DOHH2 (cell line): ENCODE measurements around the gene GFOD2.

Source experiments
- H3F3A ChIP-seq: fragments of 200-600 bp; sonication (generic), shearing (Covaris generic); 2 replicates; pipeline ENCODE4 v1.6.0; 2016; ENCODE audit warnings: antibody characterized with exemption, mild to moderate bottlenecking; ENCODE audit not compliant: control insufficient read depth, insufficient read depth
- H3K27ac ChIP-seq: fragments of 200-600 bp; sonication (generic); 2 replicates; pipeline ENCODE4 v1.5.1; 2014; ENCODE audit warnings: low read depth, mild to moderate bottlenecking, low read length, moderate library complexity
- H3K27me3 ChIP-seq: fragments of 200-600 bp; sonication (generic); 2 replicates; pipeline ENCODE4 v1.6.1; 2014; ENCODE audit warnings: mild to moderate bottlenecking, low read length, mixed read lengths; ENCODE audit not compliant: control insufficient read depth
- H3K36me3 ChIP-seq: fragments of 200-600 bp; sonication (generic); 2 replicates; pipeline ENCODE4 v1.6.1; 2014; ENCODE audit warnings: mild to moderate bottlenecking, low read length, moderate library complexity, mixed read lengths; ENCODE audit not compliant: control insufficient read depth
- H3K4me1 ChIP-seq: fragments of 200-600 bp; sonication (generic); 2 replicates; pipeline ENCODE4 v1.6.1; 2014; ENCODE audit warnings: mild to moderate bottlenecking, low read length, mixed read lengths; ENCODE audit not compliant: control insufficient read depth
- H3K4me2 ChIP-seq: fragments of 200-600 bp; sonication (generic); 2 replicates; pipeline ENCODE4 v1.6.0; 2014; ENCODE audit warnings: mild to moderate bottlenecking, low read length, moderate library complexity
- H3K4me3 ChIP-seq: fragments of 200-600 bp; sonication (generic); 2 replicates; pipeline ENCODE4 v1.5.1; 2014; ENCODE audit warnings: mild to moderate bottlenecking, low read length, mixed read lengths
- H3K79me2 ChIP-seq: fragments of 200-600 bp; sonication (generic); 2 replicates; pipeline ENCODE4 v1.6.1; 2014; ENCODE audit warnings: mild to moderate bottlenecking, low read length, mixed read lengths; ENCODE audit not compliant: control insufficient read depth
- H3K9me2 ChIP-seq: fragments of 200-600 bp; sonication (generic); replicated peaks from 2 replicates; pipeline ENCODE4 v1.6.1; 2014; ENCODE audit warnings: mild to moderate bottlenecking, low read length, mixed read lengths; ENCODE audit not compliant: control insufficient read depth
- H3K9me3 ChIP-seq: fragments of 200-600 bp; sonication (generic); 2 replicates; pipeline ENCODE4 v1.6.1; 2014; ENCODE audit warnings: antibody characterized with exemption, low read length, mixed read lengths; ENCODE audit not compliant: control insufficient read depth, insufficient read depth
- H4K20me1 ChIP-seq: fragments of 200-600 bp; sonication (generic); 2 replicates; pipeline ENCODE4 v1.6.0; 2014; ENCODE audit warnings: low read depth, mild to moderate bottlenecking, antibody characterized with exemption, low read length, moderate library complexity; ENCODE audit not compliant: control insufficient read depth, insufficient read depth
- EZH2phosphoT487 ChIP-seq: fragments of 200-600 bp; sonication (generic); IDR thresholded peaks from 2 replicates; pipeline ENCODE4 v1.6.1; 2017; ENCODE audit warnings: borderline replicate concordance, mild to moderate bottlenecking, antibody characterized with exemption, low read length, moderate library complexity, mixed read lengths
- TF ChIP-seq, protein P1 (sequence below): fragments of 200-600 bp; sonication (generic); IDR thresholded peaks from one replicate; pipeline ENCODE4 v1.5.1; 2014; ENCODE audit warnings: antibody characterized with exemption, mild to moderate bottlenecking, low read depth, low read length; ENCODE audit not compliant: poor library complexity, severe bottlenecking

GFOD2 gene

DNA sequence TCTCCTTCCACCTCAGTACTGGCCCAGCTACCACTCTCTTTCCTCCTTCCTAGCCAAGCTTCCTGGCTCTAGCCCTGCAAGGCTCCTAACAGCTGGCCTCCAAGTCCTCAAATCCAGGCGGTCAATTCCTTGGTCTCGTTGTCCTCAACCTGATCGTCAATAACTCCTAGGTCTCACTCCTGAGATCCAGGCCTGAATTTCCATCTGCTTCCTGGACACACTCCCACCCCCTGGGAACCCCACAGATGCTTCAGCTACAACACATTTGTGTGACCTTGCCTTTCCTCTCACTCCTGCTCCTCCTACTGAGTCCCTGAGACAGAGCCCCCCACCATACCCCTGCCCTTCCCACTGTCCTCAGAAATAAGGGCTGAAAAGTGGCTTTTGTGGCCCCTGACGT, 54.9 kb downstream of the GFOD2 start:
- H3K9me3 ChIP-seq = no peaks in the 10 kb centered on the region
- peaks cover 3% of the 10 kb centered on the region; the same call in 1 of the 2 replicates for H4K20me1 ChIP-seq
- peaks cover 15% of the 10 kb centered on the region for H3K79me2 ChIP-seq
- no peaks in the 10 kb centered on the region for H3K27me3 ChIP-seq
- H3K36me3 ChIP-seq = peaks cover 24% of the 10 kb centered on the region
- no peak overlapping the region for H3K27ac ChIP-seq
- no peak for TF ChIP-seq EZH2phosphoT487
- TF ChIP-seq, protein P1, sequence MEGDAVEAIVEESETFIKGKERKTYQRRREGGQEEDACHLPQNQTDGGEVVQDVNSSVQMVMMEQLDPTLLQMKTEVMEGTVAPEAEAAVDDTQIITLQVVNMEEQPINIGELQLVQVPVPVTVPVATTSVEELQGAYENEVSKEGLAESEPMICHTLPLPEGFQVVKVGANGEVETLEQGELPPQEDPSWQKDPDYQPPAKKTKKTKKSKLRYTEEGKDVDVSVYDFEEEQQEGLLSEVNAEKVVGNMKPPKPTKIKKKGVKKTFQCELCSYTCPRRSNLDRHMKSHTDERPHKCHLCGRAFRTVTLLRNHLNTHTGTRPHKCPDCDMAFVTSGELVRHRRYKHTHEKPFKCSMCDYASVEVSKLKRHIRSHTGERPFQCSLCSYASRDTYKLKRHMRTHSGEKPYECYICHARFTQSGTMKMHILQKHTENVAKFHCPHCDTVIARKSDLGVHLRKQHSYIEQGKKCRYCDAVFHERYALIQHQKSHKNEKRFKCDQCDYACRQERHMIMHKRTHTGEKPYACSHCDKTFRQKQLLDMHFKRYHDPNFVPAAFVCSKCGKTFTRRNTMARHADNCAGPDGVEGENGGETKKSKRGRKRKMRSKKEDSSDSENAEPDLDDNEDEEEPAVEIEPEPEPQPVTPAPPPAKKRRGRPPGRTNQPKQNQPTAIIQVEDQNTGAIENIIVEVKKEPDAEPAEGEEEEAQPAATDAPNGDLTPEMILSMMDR = no peak
- H3K4me1 ChIP-seq = peaks cover 46% of the 10 kb centered on the region
- no peaks in the 10 kb centered on the region for H3K9me2 ChIP-seq
- 0 out of 2 replicates have a peak, but pooled peaks cover 2% of the 10 kb centered on the region for H3F3A ChIP-seq
- no peak overlapping the region for H3K4me3 ChIP-seq
- H3K4me2 ChIP-seq = no peak overlapping the region

DNA sequence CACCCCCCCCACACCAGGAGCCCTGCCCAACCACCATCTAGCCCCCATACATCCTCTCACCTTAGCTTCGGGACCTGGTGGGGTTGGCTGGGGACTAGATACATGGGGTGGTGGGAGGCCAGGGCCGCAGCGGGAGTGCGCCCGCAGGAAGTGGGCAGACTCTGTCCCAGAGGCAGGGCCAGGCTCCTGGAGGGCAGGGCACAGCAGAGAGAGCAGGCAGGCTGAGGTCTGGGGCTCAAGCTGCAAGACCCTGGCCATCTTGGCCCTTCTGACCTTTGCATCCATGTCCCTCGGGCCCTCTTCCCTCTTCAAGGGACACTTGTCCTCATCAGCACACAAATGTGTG, 55.3 kb downstream of the GFOD2 start:
- H3K4me2 ChIP-seq = no peak overlapping the region
- H3K36me3 ChIP-seq = peaks cover 28% of the 10 kb centered on the region
- no peaks in the 10 kb centered on the region for H3K27me3 ChIP-seq
- H4K20me1 ChIP-seq = peaks cover 4% of the 10 kb centered on the region; the same call in 1 of the 2 replicates
- H3F3A ChIP-seq = 0 out of 2 replicates have a peak, but pooled peaks cover 2% of the 10 kb centered on the region
- no peak overlapping the region for H3K4me3 ChIP-seq
- peaks cover 19% of the 10 kb centered on the region for H3K79me2 ChIP-seq
- peaks cover 46% of the 10 kb centered on the region for H3K4me1 ChIP-seq
- H3K9me2 ChIP-seq = no peaks in the 10 kb centered on the region
- TF ChIP-seq, protein P1 = peak; percentile 15
- TF ChIP-seq EZH2phosphoT487 = no peak
- H3K9me3 ChIP-seq = no peaks in the 10 kb centered on the region
- H3K27ac ChIP-seq = no peak overlapping the region

DNA sequence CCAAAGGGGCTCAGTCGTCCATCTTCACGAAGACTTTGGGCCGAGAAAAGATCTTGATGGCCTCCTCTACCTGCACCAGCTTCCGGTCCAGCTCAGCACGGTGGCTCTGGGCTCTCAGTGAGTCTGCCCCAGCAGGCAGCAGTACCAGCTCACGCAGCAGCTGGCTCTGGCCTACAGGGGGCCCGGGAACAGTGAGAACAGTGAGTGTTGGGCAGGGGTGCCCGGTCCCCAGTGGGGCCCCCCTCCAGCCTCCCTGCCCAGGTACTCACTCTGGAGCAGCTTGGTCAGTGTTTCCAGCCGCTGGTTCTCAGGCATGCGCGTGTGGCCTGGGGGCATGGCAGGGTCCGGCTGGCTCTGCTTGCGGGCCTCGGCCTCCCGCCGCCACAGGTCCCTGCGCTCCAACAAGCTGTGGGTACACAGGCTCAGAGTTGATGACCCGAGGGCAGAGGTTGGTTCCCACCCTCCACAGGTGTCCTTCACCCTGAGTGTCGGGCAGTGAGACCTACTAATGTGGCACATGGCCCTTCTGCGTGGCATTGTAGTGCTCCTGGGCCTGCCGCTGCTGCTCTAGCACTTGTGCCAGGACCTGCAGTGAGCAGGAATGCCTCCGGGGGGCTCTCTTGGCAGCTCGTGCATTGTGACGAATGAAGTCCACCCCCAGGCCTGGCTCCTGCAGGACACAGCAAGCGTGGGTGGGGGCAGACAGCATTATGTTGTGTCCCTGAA, 55.8 kb downstream of the GFOD2 start:
- H3F3A ChIP-seq = no peaks in the 10 kb centered on the region
- TF ChIP-seq, protein P1 = peak; percentile 77
- no peak for TF ChIP-seq EZH2phosphoT487
- H3K4me3 ChIP-seq = no peak overlapping the region
- no peak overlapping the region for H3K4me2 ChIP-seq
- peaks cover 4% of the 10 kb centered on the region; the same call in 1 of the 2 replicates for H4K20me1 ChIP-seq
- no peaks in the 10 kb centered on the region for H3K9me2 ChIP-seq
- H3K79me2 ChIP-seq = peaks cover 24% of the 10 kb centered on the region
- H3K9me3 ChIP-seq = no peaks in the 10 kb centered on the region
- peaks cover 33% of the 10 kb centered on the region for H3K36me3 ChIP-seq
- no peak overlapping the region for H3K27ac ChIP-seq
- H3K4me1 ChIP-seq = peaks cover 46% of the 10 kb centered on the region
- H3K27me3 ChIP-seq = no peaks in the 10 kb centered on the region
